ENCODE results near the gene CPNE6. TPM values are rescaled to one million over a fixed set of nuclear protein-coding genes. Genes with fewer than 3 reads are reported as not detected.
A peak's percentile ranks its signal among the peaks of the same experiment; 100 is the strongest.
"Not testable (repeated sequence)": the region's sequence is repeated elsewhere in the genome, so short reads cannot be mapped to it uniquely, and the experiment has no call there.

CPNE6 gene
- polyA plus RNA-seq, 3 donors: not detected

GRCh38 chr14:24036169-24036962, 35.0 kb upstream of the CPNE6 start:
- WGBS (ENCODE audit: insufficient coverage): 0% methylated on average over 50 of the region's 50 CpGs
- Histone ChIP-seq H3K79me2 (ENCODE audit: insufficient read depth, low read length) (no peaks in the 10 kb centered on the region), H3K4me1 (ENCODE audit: control insufficient read depth in 1 of 2, insufficient read depth in 2 of 2, low read length in 2 of 2) (peaks cover 45 to 54% of the 10 kb centered on the region in 2 donors), H3K4me3 (replicated peaks in 1 of 3; ENCODE audit: low read depth in 2 of 3, low read length in 3 of 3) (peak overlapping the region; percentile 61 to 88 (median 68)), H4K20me1 (ENCODE audit: insufficient read depth, low read length) (no peaks in the 10 kb centered on the region), H3K9me3 (replicated peaks in 1 of 2; ENCODE audit: control insufficient read depth in 1 of 2, insufficient read depth in 1 of 2, low read length in 2 of 2) (peaks cover 0 to 3% of the 10 kb centered on the region in 2 donors), H3K27me3 (ENCODE audit: control insufficient read depth in 2 of 2, insufficient read depth in 2 of 2, low read length in 2 of 2) (no peaks in the 10 kb centered on the region), H2AFZ (ENCODE audit: insufficient read depth, low read depth, low read length, poor library complexity, severe bottlenecking) (peak overlapping the region; percentile 95), H3K4me2 (replicated peaks; ENCODE audit: extremely low read depth, low read length, poor library complexity, severe bottlenecking) (peak overlapping the region; percentile 80), H3K36me3 (replicated peaks in 1 of 2; ENCODE audit: control insufficient read depth in 1 of 2, insufficient read depth in 2 of 2, low read length in 2 of 2) (no peaks in the 10 kb centered on the region), H3K27ac (ENCODE audit: low read depth in 1 of 2, low read length in 2 of 2) (peak overlapping the region; percentile 47 to 78), H3K9ac (ENCODE audit: insufficient read depth, low read length, poor library complexity, severe bottlenecking) (peak overlapping the region; percentile 73)
- TF ChIP-seq, protein P1, sequence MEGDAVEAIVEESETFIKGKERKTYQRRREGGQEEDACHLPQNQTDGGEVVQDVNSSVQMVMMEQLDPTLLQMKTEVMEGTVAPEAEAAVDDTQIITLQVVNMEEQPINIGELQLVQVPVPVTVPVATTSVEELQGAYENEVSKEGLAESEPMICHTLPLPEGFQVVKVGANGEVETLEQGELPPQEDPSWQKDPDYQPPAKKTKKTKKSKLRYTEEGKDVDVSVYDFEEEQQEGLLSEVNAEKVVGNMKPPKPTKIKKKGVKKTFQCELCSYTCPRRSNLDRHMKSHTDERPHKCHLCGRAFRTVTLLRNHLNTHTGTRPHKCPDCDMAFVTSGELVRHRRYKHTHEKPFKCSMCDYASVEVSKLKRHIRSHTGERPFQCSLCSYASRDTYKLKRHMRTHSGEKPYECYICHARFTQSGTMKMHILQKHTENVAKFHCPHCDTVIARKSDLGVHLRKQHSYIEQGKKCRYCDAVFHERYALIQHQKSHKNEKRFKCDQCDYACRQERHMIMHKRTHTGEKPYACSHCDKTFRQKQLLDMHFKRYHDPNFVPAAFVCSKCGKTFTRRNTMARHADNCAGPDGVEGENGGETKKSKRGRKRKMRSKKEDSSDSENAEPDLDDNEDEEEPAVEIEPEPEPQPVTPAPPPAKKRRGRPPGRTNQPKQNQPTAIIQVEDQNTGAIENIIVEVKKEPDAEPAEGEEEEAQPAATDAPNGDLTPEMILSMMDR (IDR thresholded peaks at IDR 0.05): peak; percentile 77
- Mint-ChIP-seq H3K27ac (peak overlapping the region; percentile 81 to 95 (median 90)), H3K27me3 (ENCODE audit: low read depth in 3 of 3) (peaks cover 0 to 1% (median 0%) of the 10 kb centered on the region in 3 donors), H3K4me3 (peak overlapping the region; percentile 99 to 100), H3K9me3 (peaks cover 0 to 11% (median 5%) of the 10 kb centered on the region in 7 donors), H3K4me1 (peaks cover 61% of the 10 kb centered on the region), H3K36me3 (no peaks in the 10 kb centered on the region)
- intact Hi-C loops (cut with micrococcal nuclease): no loop called here
- DNase-seq: peak in 2 of 3 donors; percentile 44 to 48

DNA sequence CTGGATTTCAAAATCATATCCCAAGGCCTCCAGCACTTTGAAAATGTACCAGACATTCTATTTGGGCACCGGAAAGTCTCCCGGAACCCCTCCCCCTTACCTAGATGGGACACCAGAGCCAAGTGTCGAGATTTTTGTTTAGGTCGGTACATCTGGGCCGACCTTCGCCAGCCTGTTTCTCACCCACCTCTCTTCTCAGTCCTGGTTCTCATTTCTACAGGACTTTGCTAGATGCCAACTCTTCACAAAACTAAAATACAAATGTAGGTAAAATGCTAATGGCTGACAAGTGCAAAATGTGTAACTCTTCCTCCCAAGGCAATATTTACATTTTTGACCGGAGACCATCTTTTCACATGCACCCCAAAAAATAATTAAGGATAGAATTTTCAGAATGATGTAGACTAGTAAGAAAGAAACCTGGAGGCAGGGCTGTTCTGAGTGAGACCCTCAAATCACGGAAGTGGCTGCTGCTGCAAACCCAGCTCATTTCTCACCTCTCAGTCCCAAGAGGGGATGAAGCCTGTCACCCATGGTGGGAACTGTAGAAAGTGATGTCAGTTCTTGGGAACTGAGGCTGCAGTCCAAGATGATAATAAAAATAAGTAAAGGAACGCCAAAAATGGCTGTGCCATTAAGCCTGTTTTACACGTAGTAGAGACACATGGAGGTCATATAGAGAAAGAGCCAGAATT, 34.3 kb upstream of the CPNE6 start:
- TF ChIP-seq, protein P1 (IDR thresholded peaks at IDR 0.05): peak; percentile 37
- H3K36me3 ChIP-seq (replicated peaks in 1 of 2; ENCODE audit: control insufficient read depth in 1 of 2, insufficient read depth in 2 of 2, low read length in 2 of 2); DNase-seq; H3K9me3 ChIP-seq (replicated peaks in 1 of 2; ENCODE audit: control insufficient read depth in 1 of 2, insufficient read depth in 1 of 2, low read length in 2 of 2); intact Hi-C loops (cut with micrococcal nuclease); H3K9me3 Mint-ChIP-seq; H3K79me2 ChIP-seq (ENCODE audit: insufficient read depth, low read length); H3K27me3 ChIP-seq (ENCODE audit: control insufficient read depth in 2 of 2, insufficient read depth in 2 of 2, low read length in 2 of 2); H4K20me1 ChIP-seq (ENCODE audit: insufficient read depth, low read length); H3K36me3 Mint-ChIP-seq; H3K27me3 Mint-ChIP-seq (ENCODE audit: low read depth in 3 of 3): not testable (repeated sequence)
- H3K4me3 Mint-ChIP-seq: peak overlapping the region; percentile 99 to 100
- WGBS (ENCODE audit: insufficient coverage): 37% methylated on average over 6 of the region's 10 CpGs
- H3K27ac Mint-ChIP-seq: peak overlapping the region in 6 of 7 donors; percentile 87 to 95 (median 90)
- peak overlapping the region; percentile 95 for H2AFZ ChIP-seq (ENCODE audit: insufficient read depth, low read depth, low read length, poor library complexity, severe bottlenecking)
- H3K4me1 Mint-ChIP-seq: peaks cover 61% of the 10 kb centered on the region
- peak overlapping the region; percentile 61 to 88 (median 68) for H3K4me3 ChIP-seq (replicated peaks in 1 of 3; ENCODE audit: low read depth in 2 of 3, low read length in 3 of 3)
- peak overlapping the region; percentile 73 for H3K9ac ChIP-seq (ENCODE audit: insufficient read depth, low read length, poor library complexity, severe bottlenecking)
- peak overlapping the region; percentile 47 to 78 for H3K27ac ChIP-seq (ENCODE audit: low read depth in 1 of 2, low read length in 2 of 2)
- peak overlapping the region; percentile 80 for H3K4me2 ChIP-seq (replicated peaks; ENCODE audit: extremely low read depth, low read length, poor library complexity, severe bottlenecking)
- peaks cover 45 to 54% of the 10 kb centered on the region in 2 donors for H3K4me1 ChIP-seq (ENCODE audit: control insufficient read depth in 1 of 2, insufficient read depth in 2 of 2, low read length in 2 of 2)
